Hypothalamus (tissue), 51 donors: ENCODE results near the gene HBEGF.

Experiments
- DNase-seq, 51 donors: peaks; one replicate each; lab custom pipeline; 2025; lab: John Stamatoyannopoulos, UW

HBEGF gene, protein sequence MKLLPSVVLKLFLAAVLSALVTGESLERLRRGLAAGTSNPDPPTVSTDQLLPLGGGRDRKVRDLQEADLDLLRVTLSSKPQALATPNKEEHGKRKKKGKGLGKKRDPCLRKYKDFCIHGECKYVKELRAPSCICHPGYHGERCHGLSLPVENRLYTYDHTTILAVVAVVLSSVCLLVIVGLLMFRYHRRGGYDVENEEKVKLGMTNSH

DNA sequence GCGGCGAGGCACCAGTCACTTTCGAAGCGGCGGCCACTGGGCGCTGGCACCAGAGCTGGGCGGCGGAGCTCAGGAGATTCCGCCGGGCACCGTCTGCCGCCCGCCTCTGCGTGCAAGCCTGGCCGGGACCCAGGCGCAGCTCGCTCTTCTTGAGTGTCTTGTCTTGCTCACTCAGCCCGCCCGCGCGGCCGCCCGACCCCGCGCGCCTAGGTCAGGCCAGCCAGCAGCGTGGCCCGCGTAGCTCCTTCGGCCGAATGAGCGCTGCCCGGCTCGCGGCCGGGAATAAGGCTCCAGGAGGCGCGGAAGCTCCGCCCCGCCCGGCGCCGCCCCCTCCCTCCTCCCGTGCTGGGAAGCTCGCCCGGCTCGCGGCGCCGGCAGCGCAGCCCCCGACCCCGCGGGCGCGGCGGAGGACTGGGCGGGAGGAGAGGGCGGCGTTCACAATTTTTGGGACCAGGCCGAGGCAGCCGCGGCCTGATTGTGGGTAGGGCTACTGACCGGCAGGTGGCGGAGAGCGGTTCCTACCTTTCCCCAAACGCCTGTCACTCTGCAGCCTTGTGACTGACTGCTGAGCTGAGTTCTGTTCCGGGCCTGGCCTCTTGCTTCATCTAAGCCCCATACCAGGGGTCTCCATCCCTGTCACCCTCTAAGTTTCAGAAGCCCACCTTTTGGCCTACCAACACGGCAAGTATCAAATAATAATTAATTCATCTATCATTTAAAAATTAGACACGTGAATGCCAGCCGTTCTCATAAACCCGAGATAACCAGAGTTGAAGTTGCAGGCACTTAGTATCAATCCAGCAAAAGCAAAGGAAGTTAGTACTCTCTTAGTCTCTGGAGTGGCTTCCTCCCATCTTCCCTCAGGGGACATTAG is at the start of gene HBEGF:
TSS of gene HBEGF (minus strand) at position 256 of the 874 bp plus-strand sequence. CDS start 275 bp downstream, outside the sequence.
- DNase-seq = peak in 50 of 51 donors; percentile 20 to 89 (median 72)

DNA sequence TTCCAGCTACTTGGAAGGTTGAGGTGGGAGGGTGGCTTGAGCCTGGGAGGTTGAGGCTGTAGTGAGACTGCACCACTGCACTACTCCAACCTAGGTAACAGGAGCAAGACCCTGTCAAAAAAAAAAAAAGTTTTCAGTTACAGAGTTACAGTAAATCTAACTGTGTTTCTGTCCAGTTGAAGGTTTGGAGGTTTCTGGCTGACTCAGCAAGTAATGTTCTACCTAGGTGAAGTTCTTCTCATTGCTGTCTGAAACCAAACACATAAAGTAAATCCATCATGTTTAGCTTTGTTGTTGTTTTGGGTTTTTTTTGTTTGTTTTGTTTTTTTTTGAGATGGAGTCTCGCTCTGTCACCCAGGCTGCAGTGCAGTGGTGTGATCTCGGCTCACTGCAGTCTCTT is 47.3 kb upstream of the HBEGF start:
- no peak for DNase-seq

DNA sequence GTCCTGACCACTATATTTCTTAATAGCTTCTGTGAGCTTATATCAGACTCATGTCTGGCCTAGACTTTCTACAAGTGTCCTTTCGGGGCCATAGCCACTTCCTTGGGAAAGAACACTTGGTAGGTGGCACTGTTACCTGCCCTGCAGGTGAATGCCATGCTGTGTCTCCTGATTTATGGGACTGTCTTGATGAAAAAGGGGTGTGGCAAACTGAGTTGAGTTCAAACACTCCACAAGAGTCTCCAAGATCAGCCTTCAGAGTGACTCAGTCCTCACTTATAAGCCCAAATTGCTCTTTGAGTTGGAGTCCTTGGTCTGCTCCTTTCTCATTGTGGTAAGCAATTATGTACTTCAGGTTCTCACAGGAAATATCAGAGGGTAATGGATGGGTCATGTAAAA is 45.3 kb upstream of the HBEGF start:
- DNase-seq = no peak

DNA sequence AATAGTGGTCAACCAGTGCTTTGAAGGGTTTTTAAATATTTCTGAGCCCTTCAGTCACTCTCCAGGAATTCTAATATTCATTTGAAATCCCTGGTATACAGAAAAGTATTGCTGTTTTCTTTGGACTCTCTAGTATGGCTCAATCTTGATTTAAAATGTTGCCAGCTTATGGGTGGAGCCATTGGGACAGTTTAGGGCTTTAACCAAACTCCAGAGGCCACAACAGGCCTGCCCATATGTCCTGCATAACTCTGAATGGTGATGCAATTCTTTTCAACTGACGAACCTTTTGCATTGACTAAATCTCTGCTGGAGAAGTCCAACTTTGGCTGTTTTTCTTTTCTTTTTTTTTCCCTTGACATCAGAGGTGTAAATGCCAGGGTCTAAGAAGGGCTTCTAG is 44.9 kb upstream of the HBEGF start:
- DNase-seq = no peak

DNA sequence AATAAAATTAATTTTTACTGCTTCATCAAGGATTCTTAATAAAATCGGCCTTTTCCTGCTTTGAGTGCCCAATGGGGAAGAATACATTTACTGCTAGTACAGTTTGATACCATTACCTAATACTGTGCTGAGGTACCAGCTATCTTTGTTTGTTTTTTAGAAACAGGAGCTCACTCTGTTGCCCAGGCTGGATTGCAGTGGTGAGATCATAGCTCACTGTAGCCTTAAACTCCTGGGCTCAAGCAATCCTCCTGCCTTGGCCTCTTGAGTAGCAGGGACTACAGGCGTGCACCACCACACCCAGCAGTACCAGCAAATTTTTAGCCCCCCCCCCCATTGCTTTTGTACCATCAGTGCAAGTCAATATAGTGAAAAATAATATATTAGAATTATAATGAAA is 41.6 kb upstream of the HBEGF start:
- DNase-seq = no peak

DNA sequence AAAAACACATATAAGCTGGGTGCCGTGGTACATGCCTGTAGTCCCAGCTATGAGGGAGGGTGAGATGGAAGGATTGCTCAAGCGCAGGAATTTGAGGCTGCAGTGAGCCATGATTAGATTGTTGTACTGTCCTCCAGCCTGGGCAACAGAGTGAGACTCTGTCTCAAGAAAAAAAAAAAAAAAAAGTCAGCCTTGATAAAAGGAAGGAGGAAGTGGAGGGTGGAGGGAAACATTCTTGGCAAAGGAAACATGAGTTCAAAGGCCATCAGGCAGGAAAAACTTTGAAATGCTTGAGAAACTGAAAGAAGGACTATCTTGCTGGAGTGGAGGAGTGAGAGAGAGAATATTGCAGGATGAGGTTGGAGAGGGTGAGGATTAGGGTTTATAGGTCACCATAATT is 36.9 kb upstream of the HBEGF start:
- DNase-seq = no peak

DNA sequence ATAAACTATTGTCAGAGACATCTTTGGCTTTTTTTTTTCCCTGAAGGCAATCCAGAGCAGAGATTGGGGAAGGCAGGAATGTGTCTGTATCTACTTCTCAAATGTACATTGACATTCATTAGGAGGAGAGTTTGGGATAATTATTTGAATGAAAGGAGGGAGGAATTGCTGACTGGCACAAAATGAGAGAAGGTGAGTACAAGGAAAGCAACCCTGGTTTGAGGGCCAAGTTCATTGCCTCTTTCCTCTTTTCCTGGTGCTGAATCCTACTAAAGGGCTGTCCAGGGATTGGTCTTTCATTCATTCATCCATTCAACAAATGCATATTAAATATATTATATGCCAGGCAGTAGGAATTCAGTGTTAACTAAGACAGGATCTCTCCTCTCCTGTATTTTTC is 36.5 kb upstream of the HBEGF start:
- no peak for DNase-seq

DNA sequence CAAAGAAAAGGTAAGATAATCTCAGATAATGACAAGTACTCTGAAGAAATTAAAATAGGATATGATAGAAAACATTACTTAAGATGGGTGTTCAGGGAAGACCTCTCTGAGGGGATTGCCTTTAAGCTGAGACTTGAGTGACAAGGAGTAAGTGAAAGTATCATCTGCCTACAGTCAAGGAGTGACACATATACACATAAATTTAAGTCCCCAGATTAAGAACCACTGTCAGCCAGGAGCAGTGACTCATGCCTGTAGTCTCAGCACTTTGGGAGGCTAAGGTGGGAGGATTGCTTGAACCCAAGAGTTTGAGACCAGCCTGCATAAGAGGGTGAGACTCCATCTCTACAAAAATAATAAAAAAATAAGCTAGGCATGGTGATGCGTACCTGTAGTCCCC is 35.6 kb upstream of the HBEGF start:
- no peak for DNase-seq

DNA sequence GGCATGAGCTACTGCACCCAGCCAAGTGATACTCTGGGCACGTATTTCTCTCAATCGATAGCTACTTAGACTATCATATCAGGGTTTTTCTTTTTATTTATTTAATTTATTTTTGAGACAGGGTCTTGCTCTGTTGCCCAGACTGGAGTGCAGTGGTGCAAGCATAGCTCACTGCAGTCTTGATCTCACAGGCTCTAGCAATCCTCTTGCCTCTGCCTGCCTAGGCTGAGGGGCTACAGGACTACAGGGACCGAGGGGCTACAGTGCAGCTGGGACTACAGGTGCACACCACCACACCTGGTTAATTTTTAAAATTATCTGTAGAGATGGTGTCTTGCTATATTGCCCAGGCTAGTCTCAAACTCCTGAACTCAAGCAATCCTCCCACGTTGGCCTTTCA is 34.9 kb upstream of the HBEGF start:
- DNase-seq = no peak

DNA sequence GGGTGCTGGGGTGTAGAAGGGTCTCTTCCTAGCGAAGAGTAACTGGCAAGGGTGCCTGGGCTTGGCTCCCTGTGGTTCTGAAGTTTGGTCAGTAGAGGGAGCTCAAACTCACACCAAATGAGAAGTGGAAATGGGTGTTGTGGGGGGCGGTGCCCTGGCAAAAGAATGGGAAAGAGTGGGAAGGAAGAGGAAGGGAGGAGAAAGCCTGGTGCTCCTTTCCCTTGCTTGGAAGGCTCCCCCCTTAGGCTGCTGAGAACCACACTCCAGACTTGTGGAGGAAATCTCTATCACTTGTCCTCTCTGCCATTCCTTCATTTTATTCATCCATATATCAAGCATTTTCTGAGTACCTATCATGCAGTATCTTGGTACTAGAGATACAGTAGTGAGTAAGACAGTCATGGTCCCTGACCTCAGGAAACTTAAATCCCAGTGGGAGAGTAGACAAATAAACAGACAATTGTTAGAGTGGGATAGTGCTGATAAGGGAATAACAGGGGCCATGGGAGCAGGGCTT is 26.6 kb upstream of the HBEGF start:
- peak in 33 of 51 donors; percentile 6 to 75 (median 30) for DNase-seq

DNA sequence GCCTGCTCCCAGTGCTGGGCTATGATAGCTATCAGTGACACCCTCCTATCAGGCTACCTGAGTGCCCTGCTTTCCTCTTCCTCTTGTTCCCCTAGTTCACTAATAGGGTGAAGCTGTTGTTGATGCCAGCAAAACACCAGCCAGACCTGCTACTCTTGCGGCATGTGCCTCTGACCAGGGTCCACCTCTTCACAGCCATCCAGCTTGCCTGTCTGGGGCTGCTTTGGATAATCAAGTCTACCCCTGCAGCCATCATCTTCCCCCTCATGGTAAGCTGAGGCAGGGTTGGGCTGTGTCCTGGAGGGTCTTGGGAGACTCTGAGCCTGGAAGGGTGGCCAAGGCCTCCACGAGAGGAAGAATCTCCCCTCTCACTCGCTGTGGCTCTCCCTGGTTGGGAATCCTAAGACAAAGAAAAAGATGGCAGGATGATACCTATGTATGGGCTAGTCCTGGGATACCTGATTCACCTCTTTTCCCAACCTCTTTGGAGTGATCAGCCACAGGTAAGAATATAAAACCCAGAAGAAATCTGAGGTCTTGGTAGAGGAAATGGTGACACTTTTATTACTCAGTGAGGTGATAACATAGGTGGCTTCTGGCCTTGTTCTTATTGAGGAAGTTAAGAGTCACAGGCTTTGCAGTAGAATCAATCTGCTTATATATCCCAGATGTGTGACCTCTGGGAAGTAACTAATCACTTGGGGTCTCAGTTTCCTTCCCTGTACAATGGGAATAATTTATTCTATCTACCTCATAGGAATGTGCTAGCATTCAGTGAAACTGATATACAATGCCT is 25.2 kb upstream of the HBEGF start:
- DNase-seq = no peak

DNA sequence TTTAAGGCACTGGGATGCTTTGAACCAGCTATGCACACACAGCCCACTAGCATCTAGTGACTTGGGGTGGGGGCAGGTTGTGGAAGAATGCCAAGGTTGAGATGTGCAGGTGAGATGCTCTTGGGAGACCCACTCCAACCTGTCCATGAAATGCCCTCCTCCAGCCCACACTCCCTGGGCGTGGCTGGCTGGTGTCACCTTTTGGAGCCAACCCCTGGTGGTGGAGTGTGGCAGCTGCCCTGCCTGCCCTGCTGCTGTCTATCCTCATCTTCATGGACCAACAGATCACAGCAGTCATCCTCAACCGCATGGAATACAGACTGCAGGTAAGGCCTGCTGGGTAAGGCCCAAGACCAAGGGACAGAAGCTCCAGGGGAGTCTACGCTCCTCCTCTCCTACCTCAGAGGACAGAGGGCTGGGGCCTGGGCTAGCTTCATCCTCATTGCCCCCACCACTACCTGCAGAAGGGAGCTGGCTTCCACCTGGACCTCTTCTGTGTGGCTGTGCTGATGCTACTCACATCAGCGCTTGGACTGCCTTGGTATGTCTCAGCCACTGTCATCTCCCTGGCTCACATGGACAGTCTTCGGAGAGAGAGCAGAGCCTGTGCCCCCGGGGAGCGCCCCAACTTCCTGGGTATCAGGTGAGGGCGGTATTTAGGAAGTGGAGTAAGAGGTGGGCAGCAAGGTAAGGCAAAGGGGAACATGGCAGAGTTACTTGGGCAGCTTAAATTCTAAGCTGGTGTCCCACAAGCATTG is 21.0 kb upstream of the HBEGF start:
- no peak for DNase-seq

DNA sequence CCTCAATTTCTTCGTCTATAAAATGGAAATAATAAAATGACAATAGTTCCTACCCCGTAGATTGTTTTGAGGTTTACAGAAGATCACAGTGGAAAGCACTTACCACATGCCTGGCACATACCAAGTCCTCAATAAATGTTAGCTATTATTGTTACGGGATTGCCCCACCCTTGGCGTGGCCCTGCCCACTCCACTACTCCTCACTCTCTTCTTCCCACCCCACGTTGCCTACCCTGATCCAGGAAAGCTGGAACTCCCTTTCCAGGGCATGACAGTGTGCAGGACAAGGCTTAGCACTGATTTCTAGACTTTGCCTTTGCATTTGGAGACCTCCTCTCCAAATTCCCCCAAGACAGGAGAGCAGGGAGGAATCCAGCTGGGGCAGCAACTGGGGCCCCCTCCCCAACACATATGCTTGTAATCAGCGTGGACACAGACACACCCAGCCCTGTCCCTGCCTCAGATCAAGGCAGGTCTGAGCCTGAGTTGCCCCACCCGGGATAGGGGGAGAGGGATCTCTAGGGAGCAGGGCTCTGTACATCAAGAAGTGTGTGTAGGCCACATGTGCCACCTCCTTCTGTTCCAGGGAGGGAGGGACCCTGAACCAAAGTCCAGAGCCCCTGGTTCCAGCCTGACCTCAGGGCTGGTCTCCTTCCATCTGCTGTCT is 20.3 kb upstream of the HBEGF start:
- DNase-seq = no peak

DNA sequence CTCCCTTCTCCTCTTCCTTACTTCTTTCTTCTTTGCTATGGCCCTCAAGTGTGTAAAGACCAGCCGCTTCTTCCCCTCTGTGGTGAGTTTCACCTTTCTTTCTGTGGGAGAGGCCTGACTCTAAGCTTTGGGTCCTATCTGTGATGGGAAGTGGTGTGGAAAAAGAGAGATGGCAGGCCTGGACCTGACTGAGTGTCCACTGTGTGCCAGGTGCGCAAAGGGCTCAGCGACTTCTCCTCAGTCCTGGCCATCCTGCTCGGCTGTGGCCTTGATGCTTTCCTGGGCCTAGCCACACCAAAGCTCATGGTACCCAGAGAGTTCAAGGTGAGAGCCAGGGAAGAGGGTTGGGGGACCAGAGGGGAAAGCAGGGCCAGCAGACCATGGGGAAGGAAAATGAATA is 19.5 kb upstream of the HBEGF start:
- no peak for DNase-seq

DNA sequence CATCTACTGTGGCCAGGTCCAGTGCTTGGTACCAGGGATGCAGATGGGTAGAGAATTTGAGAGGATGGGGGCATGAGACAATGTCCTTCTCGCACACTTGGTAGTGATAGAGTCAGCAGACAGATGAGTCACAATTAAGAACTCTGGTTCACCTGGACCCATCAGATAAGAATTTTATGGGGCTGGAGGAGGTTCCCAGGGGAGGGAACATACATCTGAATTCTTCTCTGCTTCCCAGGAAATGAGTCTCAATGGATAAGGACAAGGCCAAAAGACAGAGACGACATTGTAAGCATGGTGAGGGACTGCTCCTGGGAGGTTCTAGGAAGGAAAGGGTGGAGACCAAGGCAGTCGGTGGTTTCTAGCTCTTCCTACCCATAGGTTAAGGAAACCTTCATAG is 18.9 kb upstream of the HBEGF start:
- no peak for DNase-seq

DNA sequence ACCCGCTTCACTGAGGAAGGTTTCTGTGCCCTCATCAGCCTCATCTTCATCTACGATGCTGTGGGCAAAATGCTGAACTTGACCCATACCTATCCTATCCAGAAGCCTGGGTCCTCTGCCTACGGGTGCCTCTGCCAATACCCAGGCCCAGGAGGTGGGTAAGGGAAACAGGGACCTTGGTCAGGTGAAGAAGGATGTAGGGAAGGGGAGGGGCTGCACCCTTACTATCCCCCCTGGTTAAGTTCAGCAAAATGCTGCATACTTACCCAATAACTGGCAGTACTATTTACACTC is 18.0 kb upstream of the HBEGF start:
- DNase-seq = no peak

DNA sequence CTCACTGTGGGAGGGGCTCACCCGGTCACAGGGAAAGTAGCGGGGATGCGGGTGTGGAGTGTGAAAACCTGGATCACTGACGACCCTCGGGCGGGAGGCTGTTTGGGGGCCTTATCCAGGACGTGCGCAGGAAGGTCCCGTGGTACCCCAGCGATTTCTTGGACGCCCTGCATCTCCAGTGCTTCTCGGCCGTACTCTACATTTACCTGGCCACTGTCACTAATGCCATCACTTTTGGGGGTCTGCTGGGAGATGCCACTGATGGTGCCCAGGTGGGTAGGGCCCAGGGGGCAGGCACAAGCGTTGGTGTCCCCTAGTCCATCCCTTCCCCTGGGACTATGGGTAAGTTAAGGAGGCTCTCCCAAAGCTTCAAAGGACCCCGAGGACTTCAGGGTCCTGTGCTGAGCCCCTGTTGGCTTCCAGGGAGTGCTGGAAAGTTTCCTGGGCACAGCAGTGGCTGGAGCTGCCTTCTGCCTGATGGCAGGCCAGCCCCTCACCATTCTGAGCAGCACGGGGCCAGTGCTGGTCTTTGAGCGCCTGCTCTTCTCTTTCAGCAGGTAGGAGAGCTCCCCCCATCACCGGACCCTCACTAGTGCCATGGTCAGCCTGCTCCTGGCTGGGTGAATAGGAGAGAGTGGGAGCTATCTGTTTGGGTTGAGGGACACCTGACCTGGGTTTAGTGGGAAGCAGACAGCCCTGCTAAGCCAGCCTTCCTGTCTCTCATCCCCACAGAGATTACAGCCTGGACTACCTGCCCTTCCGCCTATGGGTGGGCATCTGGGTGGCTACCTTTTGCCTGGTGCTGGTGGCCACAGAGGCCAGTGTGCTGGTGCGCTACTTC is 17.4 kb upstream of the HBEGF start:
- DNase-seq = no peak

DNA sequence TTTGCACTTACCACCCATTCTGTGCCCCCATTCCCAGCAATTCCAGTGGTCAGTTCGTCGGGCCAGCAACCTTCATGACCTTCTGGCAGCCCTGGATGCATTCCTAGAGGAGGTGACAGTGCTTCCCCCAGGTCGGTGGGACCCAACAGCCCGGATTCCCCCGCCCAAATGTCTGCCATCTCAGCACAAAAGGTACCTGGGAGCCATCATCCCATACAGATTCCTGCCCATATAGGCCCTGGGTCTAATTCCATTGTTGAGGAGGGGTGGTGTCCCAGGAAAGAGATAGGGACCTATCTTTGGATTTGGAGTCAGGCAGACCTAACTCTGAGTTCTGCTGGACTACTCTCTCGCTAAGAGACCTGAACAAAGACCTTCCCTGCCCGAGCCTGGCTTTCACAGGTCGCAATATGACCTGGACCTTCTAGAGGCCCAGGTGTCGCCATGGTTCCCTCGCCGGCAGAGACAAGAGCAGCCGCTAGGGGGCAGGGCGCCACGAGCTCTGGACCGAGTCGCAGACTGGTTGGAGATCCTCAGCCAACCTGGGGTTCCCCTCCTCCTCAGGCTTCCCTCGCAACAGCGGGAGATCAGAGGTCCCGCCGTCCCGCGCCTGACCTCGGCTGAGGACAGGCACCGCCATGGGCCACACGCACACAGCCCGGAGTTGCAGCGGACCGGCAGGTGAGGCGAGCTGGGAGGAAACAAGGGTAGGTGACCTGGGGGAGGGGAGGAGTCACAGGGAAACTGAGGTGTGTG is 16.6 kb upstream of the HBEGF start:
- DNase-seq = peak in 46 of 51 donors; percentile 15 to 83 (median 49)
